ENCODE data around the gene C2orf68.

C2orf68 gene

DNA sequence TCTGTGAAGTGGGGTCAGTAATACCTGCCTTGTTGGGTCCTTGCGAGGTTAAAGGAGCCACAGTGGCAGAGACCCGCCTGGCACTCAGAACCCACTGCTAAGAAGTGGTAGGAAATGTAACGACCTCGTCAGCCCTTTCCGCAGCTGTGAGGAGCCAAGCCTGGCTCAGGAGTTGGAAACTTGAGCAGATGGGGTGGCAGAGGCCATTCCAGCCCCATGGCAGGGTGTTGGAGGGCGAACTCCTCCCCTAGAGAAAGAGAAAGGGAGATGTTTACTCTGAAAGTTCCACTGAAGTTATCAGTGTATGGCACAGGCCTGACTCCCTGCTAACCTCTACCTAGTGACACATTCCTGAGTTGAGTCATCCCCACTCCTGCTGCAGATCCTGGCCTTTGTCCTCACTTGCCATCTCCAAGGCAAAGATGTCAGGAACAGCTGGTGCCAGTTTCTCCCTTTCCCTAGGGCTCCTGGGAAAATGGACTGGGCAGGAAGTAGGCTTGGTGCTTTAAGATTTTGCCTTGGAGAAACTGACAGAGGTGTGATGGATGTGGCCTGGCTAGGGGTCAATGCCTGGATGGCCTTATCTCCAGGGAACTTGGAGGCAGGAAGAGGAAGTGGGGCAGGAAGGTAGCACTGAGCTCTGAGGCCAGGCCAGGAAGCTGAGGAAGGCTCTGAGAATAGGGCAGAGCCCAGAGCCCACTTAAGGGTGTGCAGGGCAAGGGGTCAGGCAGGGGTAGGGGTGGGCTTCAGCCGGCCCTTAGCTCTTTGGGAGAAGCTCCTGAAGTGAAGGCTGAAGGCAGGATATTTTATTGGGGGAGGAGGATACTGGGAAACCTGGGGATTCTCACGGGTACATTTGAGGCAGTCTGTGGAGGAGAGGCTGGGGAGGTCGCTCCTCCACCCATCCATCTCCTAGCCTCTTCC, 26.7 kb downstream of the C2orf68 start:
- no peaks in the 10 kb centered on the region for H3K79me2 ChIP-seq (ENCODE audit: insufficient read depth, low read length)
- no peaks in the 10 kb centered on the region for H3K9me2 ChIP-seq (replicated peaks; ENCODE audit: insufficient read depth, low read length)
- no peak overlapping the region for H3K4me3 ChIP-seq (ENCODE audit: insufficient read depth, low read length, poor library complexity, severe bottlenecking)
- no peak overlapping the region for H3K9ac ChIP-seq (ENCODE audit: low read length)
- H3K27ac ChIP-seq (ENCODE audit: low read depth, low read length) = no peak overlapping the region
- H3F3A ChIP-seq (ENCODE audit: insufficient read depth) = no peaks in the 10 kb centered on the region
- no peak overlapping the region for H2AFZ ChIP-seq (ENCODE audit: low read depth, low read length, severe bottlenecking)
- H3K4me2 ChIP-seq (ENCODE audit: low read depth, low read length, poor library complexity, severe bottlenecking) = no peak overlapping the region
- H3K9me3 ChIP-seq (ENCODE audit: insufficient read depth, low read length) = no peaks in the 10 kb centered on the region
- no peaks in the 10 kb centered on the region for H3K36me3 ChIP-seq (ENCODE audit: low read length)
- H4K20me1 ChIP-seq (ENCODE audit: low read depth, low read length) = no peaks in the 10 kb centered on the region
- TF ChIP-seq, protein P1, sequence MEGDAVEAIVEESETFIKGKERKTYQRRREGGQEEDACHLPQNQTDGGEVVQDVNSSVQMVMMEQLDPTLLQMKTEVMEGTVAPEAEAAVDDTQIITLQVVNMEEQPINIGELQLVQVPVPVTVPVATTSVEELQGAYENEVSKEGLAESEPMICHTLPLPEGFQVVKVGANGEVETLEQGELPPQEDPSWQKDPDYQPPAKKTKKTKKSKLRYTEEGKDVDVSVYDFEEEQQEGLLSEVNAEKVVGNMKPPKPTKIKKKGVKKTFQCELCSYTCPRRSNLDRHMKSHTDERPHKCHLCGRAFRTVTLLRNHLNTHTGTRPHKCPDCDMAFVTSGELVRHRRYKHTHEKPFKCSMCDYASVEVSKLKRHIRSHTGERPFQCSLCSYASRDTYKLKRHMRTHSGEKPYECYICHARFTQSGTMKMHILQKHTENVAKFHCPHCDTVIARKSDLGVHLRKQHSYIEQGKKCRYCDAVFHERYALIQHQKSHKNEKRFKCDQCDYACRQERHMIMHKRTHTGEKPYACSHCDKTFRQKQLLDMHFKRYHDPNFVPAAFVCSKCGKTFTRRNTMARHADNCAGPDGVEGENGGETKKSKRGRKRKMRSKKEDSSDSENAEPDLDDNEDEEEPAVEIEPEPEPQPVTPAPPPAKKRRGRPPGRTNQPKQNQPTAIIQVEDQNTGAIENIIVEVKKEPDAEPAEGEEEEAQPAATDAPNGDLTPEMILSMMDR (IDR thresholded peaks at IDR 0.05; ENCODE audit: insufficient read depth, low read length, poor library complexity, severe bottlenecking) = no peak
- no peak for TF ChIP-seq EZH2phosphoT487 (conservative IDR thresholded peaks at IDR 0.05; ENCODE audit: low read length)
- H3K27me3 ChIP-seq (ENCODE audit: low read length) = no peaks in the 10 kb centered on the region

GRCh38 chr2:85584354-85584856, 27.5 kb downstream of the C2orf68 start, which contains the start of gene VAMP5:
Gene VAMP5 (plus strand): TSS chr2:85584431. CDS start chr2:85584491, 60 bp downstream.
- no peaks in the 10 kb centered on the region for H3K36me3 ChIP-seq (ENCODE audit: low read length)
- H3K4me3 ChIP-seq (ENCODE audit: insufficient read depth, low read length, poor library complexity, severe bottlenecking) = no peak within 1 kb of the TSS
- no peak within 1 kb of the TSS for H2AFZ ChIP-seq (ENCODE audit: low read depth, low read length, severe bottlenecking)
- H3K4me2 ChIP-seq (ENCODE audit: low read depth, low read length, poor library complexity, severe bottlenecking) = no peak within 1 kb of the TSS
- no peak within 1 kb of the TSS for H3K27ac ChIP-seq (ENCODE audit: low read depth, low read length)
- H4K20me1 ChIP-seq (ENCODE audit: low read depth, low read length) = no peaks in the 10 kb centered on the region
- H3K9me2 ChIP-seq (replicated peaks; ENCODE audit: insufficient read depth, low read length) = no peaks in the 10 kb centered on the region
- 0 out of 2 replicates have a peak, but pooled peaks cover under 1% of the 10 kb centered on the region for H3K79me2 ChIP-seq (ENCODE audit: insufficient read depth, low read length)
- no peaks in the 10 kb centered on the region for H3K27me3 ChIP-seq (ENCODE audit: low read length)
- no peak within 1 kb of the TSS for H3K9ac ChIP-seq (ENCODE audit: low read length)
- no peaks in the 10 kb centered on the region for H3K9me3 ChIP-seq (ENCODE audit: insufficient read depth, low read length)
- no peak for TF ChIP-seq EZH2phosphoT487 (conservative IDR thresholded peaks at IDR 0.05; ENCODE audit: low read length)
- TF ChIP-seq, protein P1 (IDR thresholded peaks at IDR 0.05; ENCODE audit: insufficient read depth, low read length, poor library complexity, severe bottlenecking) = no peak
- no peaks in the 10 kb centered on the region for H3F3A ChIP-seq (ENCODE audit: insufficient read depth)

- H3K9me2 ChIP-seq (replicated peaks; ENCODE audit: insufficient read depth, low read length) = no peaks in the 10 kb centered on the region
- no peaks in the 10 kb centered on the region for H3F3A ChIP-seq (ENCODE audit: insufficient read depth)
- no peak overlapping the region for H2AFZ ChIP-seq (ENCODE audit: low read depth, low read length, severe bottlenecking)
- TF ChIP-seq EZH2phosphoT487 (conservative IDR thresholded peaks at IDR 0.05; ENCODE audit: low read length) = no peak
- H3K4me3 ChIP-seq (ENCODE audit: insufficient read depth, low read length, poor library complexity, severe bottlenecking) = no peak overlapping the region
- no peak overlapping the region for H3K27ac ChIP-seq (ENCODE audit: low read depth, low read length)
- H4K20me1 ChIP-seq (ENCODE audit: low read depth, low read length) = no peaks in the 10 kb centered on the region
- H3K36me3 ChIP-seq (ENCODE audit: low read length) = no peaks in the 10 kb centered on the region
- no peaks in the 10 kb centered on the region for H3K9me3 ChIP-seq (ENCODE audit: insufficient read depth, low read length)
- no peak overlapping the region for H3K4me2 ChIP-seq (ENCODE audit: low read depth, low read length, poor library complexity, severe bottlenecking)
- H3K79me2 ChIP-seq (ENCODE audit: insufficient read depth, low read length) = peaks cover 6% of the 10 kb centered on the region
- no peaks in the 10 kb centered on the region for H3K27me3 ChIP-seq (ENCODE audit: low read length)
- no peak overlapping the region for H3K9ac ChIP-seq (ENCODE audit: low read length)
These were observed 28.1 kb downstream of the C2orf68 start for GRCh38 chr2:85583667-85584353.

All from SU-DHL-6 (cell line).